ENCODE results near the gene ASB8. TPM values are rescaled to one million over a fixed set of nuclear protein-coding genes. Genes with fewer than 3 reads are reported as not detected.
A peak's percentile ranks its signal among the peaks of the same experiment; 100 is the strongest.

Gene ASB8
- polyA plus RNA-seq, 1 donor, result 30.6 TPM

DNA sequence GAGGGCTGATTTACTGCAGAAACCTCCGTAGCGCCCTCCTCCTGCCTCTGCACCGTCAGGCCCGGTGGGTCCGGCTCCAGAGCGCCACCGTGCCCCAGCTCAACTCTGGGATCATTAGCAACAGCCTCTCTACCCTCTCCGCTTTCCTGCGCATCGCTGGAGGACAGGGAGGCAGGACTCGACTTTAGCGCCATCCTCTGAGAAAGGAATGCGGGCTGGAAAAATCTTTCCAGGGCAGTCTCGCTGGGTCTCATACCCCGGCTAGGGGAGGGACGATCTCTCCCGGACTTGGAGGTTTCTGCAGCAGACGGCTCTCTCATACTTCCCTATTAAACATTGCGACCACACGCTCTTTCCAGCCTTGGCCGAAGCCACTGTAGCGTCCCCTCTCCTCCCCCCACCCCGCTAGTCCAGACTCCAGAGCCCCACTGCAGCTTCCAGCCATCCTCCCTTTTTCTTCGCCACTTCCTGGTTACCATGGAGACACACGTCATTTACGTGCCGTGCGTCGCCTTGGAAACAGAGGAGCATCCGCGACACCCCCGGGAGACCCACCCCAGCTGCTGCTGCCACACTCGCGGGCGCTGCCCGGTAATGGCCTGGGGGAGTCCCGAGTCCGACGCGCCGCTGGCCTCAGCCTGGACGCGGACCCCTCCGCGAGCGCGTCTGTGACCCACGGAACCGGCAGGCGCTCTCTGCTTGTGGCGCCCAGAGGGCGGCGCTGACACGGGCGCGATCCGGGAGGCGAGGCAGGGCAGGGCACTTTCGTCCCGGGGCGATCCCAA, 26.0 kb upstream of the ASB8 start, which contains the start of gene CCDC184:
Gene CCDC184 (plus strand): TSS at position 554 of the 785 bp plus-strand sequence. CDS start 479 bp downstream, outside the sequence.
- H3K27me3 ChIP-seq (ENCODE audit: control insufficient read depth, insufficient read depth, low read length), result peaks cover 81% of the 10 kb centered on the region

DNA sequence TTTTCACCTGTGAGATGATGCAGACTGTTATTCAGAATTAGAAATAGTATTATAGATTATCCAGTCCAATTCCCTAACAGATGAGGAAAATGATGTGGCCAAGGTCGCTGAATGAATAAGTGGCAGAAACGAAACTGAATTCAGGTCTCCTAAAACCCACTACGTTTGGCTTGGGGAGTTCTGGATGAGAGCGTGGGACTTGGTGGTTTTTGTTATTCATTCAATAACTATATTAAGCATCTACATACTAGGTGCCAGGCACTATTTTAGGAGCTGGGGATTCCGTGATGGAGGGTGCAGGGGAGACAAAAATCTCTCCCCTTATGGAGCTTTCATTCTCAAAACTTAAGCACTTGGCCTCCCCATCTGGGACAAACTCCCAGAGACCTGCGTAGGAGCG, 25.3 kb upstream of the ASB8 start:
- Histone ChIP-seq H3K27me3 (ENCODE audit: control insufficient read depth, insufficient read depth, low read length) (peaks cover 82% of the 10 kb centered on the region), H3K36me3 (ENCODE audit: control insufficient read depth, insufficient read depth, low read length) (no peaks in the 10 kb centered on the region), H3K9me3 (ENCODE audit: control insufficient read depth, low read depth, low read length) (no peaks in the 10 kb centered on the region), H3K27ac (ENCODE audit: low read length) (no peak overlapping the region), H3K4me1 (ENCODE audit: control insufficient read depth, insufficient read depth, low read length) (peaks cover 17% of the 10 kb centered on the region), H3K4me3 (ENCODE audit: low read length) (peak overlapping the region; percentile 44)
- 80% methylated on average over 1 of the region's 7 CpGs for WGBS (ENCODE audit: insufficient coverage, low lambda C conversion rate)
- DNase-seq, result no peak

More for the DNA sequence above, 26.0 kb upstream of the ASB8 start, which contains the start of gene CCDC184:
- Histone ChIP-seq H3K4me1 (ENCODE audit: control insufficient read depth, insufficient read depth, low read length) (peaks cover 17% of the 10 kb centered on the region), H3K36me3 (ENCODE audit: control insufficient read depth, insufficient read depth, low read length) (no peaks in the 10 kb centered on the region), H3K27ac (ENCODE audit: low read length) (no peak within 1 kb of the TSS), H3K9me3 (ENCODE audit: control insufficient read depth, low read depth, low read length) (no peaks in the 10 kb centered on the region), H3K4me3 (ENCODE audit: low read length) (peak within 1 kb of the TSS; percentile 44)
- DNase-seq, result peak; percentile 49 to 76
- WGBS (ENCODE audit: insufficient coverage, low lambda C conversion rate), result no CpG with 5 or more reads among the region's 61 CpGs

DNA sequence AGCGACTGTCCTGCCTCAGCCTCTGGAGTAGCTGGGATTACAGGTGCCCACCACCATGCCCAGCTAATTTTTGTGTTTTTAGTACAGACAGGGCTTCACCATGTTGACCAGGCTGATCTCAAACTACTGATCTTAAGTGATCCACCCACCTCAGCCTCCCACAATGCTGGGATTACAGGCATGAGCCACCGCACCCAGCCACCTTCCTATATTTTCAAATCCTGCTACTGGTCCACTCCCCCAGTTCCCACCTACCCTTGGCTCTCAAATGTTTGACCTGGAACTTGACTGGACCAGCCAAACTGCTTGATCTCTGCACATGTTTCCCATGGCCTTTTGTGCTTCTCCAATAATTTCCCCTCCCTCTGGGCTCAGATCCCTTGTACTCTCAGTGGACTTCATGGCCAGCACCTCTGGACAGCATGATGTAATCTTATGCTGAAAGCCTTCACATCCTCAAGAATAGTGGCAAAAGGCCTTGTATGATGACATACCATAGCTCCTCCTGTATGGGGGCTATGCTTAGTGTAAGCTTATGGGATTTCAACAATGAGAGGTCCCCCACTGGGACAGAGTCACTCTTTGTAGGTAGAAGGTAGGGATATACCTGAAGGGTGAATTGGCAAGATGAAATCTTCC, 23.7 kb upstream of the ASB8 start:
- DNase-seq, result no peak
- H3K27me3 ChIP-seq (ENCODE audit: control insufficient read depth, insufficient read depth, low read length), result peaks cover 74% of the 10 kb centered on the region
- WGBS (ENCODE audit: insufficient coverage, low lambda C conversion rate), result 67% methylated on average over 1 of the region's 2 CpGs

DNA sequence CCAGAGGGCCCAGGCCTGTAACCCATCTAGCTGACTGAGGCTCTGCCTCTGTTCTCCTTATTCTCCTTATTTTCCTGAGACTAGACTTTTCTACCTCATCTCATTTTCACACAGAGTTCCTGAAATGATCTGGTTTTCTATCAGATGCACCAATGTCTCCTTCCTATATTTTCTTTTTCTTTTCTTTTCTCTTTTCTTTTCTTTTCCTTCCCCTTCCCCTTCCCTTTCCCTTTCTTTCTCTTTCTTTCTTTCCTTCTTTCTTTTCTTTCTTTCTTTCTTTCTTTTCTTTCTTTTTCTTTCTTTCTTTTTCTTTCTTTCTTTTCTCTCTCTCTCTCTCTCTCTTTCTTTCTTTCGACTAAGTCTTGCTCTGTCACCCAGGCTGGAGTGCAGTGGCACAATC, 23.1 kb upstream of the ASB8 start:
- peaks cover 69% of the 10 kb centered on the region for H3K27me3 ChIP-seq (ENCODE audit: control insufficient read depth, insufficient read depth, low read length)

More for the DNA sequence above, 23.7 kb upstream of the ASB8 start:
- Histone ChIP-seq H3K9me3 (ENCODE audit: control insufficient read depth, low read depth, low read length) (no peaks in the 10 kb centered on the region), H3K36me3 (ENCODE audit: control insufficient read depth, insufficient read depth, low read length) (no peaks in the 10 kb centered on the region), H3K27ac (ENCODE audit: low read length) (no peak overlapping the region), H3K4me3 (ENCODE audit: low read length) (no peak overlapping the region), H3K4me1 (ENCODE audit: control insufficient read depth, insufficient read depth, low read length) (peaks cover 17% of the 10 kb centered on the region)

DNA sequence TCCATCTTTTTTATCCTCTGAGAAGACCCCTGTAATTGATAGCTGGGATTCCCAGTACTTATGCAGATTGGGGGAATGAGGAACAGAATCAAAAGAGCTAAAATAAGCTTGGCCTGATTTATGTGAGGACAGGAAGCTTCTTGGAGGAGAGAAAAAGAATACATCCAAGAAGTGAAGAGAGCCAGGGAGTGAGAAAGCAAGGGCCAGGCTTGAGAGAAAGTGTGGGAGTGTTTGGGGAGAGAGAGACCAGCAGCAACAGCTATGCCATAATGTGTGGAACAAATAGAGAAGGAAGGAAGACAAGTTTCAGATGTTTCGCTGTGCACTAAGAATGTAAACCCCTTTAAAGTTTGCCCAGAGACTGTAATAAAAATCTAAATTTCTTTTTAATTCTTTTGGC, 22.2 kb upstream of the ASB8 start:
- Histone ChIP-seq H3K27ac (ENCODE audit: low read length) (no peak overlapping the region), H3K36me3 (ENCODE audit: control insufficient read depth, insufficient read depth, low read length) (no peaks in the 10 kb centered on the region), H3K9me3 (ENCODE audit: control insufficient read depth, low read depth, low read length) (no peaks in the 10 kb centered on the region), H3K4me3 (ENCODE audit: low read length) (no peak overlapping the region), H3K27me3 (ENCODE audit: control insufficient read depth, insufficient read depth, low read length) (peaks cover 59% of the 10 kb centered on the region), H3K4me1 (ENCODE audit: control insufficient read depth, insufficient read depth, low read length) (peaks cover 15% of the 10 kb centered on the region)
- 100% methylated on average over 1 of the region's 1 CpG for WGBS (ENCODE audit: insufficient coverage, low lambda C conversion rate)
- no peak for DNase-seq

More for the DNA sequence above, 23.1 kb upstream of the ASB8 start:
- no peak overlapping the region for H3K27ac ChIP-seq (ENCODE audit: low read length)
- peaks cover 17% of the 10 kb centered on the region for H3K4me1 ChIP-seq (ENCODE audit: control insufficient read depth, insufficient read depth, low read length)
- 80% methylated on average over 1 of the region's 1 CpG for WGBS (ENCODE audit: insufficient coverage, low lambda C conversion rate)
- H3K36me3 ChIP-seq (ENCODE audit: control insufficient read depth, insufficient read depth, low read length), result no peaks in the 10 kb centered on the region
- H3K4me3 ChIP-seq (ENCODE audit: low read length), result no peak overlapping the region
- DNase-seq, result no peak
- H3K9me3 ChIP-seq (ENCODE audit: control insufficient read depth, low read depth, low read length), result no peaks in the 10 kb centered on the region

DNA sequence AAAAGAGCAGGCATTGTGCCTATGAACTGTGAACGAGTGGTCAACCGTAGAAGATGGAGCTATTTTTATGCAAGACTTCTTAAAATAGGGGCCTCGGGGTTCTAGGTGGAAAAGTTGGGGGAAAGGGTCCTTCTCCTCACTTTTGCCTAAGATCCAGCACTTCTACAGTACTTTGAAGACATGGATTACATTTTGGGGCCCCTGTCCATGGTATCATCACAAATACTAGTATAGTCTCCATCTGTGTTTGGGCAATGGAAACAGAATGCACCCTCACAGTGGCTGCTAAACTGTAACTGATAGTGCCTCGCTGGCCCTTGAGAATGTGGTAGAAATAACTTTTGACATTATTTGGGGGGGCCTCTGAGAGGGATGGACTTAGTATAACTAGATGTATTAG, 20.7 kb upstream of the ASB8 start:
- Histone ChIP-seq H3K4me1 (ENCODE audit: control insufficient read depth, insufficient read depth, low read length) (peaks cover 5% of the 10 kb centered on the region), H3K9me3 (ENCODE audit: control insufficient read depth, low read depth, low read length) (no peaks in the 10 kb centered on the region), H3K4me3 (ENCODE audit: low read length) (no peak overlapping the region), H3K36me3 (ENCODE audit: control insufficient read depth, insufficient read depth, low read length) (no peaks in the 10 kb centered on the region), H3K27ac (ENCODE audit: low read length) (no peak overlapping the region), H3K27me3 (ENCODE audit: control insufficient read depth, insufficient read depth, low read length) (peaks cover 45% of the 10 kb centered on the region)
- no peak for DNase-seq
- 75% methylated on average over 3 of the region's 4 CpGs for WGBS (ENCODE audit: insufficient coverage, low lambda C conversion rate)

DNA sequence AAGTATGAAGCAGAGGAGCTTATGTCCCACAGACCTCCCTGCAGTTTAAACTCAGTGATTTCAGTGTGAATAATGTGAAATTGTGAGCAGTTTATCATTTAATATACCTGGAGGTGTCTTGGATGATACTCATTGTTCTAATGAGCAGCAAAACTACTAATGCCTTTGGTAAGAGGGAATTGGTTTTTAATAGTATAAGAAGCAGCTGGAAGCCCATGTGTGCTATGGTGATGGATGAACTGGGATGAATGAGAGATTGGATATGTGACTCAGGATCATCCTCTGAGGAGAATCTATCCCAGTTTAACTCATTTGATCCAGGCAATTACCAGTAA, 19.1 kb upstream of the ASB8 start:
- no peak for DNase-seq
- H3K27ac ChIP-seq (ENCODE audit: low read length), result no peak overlapping the region

DNA sequence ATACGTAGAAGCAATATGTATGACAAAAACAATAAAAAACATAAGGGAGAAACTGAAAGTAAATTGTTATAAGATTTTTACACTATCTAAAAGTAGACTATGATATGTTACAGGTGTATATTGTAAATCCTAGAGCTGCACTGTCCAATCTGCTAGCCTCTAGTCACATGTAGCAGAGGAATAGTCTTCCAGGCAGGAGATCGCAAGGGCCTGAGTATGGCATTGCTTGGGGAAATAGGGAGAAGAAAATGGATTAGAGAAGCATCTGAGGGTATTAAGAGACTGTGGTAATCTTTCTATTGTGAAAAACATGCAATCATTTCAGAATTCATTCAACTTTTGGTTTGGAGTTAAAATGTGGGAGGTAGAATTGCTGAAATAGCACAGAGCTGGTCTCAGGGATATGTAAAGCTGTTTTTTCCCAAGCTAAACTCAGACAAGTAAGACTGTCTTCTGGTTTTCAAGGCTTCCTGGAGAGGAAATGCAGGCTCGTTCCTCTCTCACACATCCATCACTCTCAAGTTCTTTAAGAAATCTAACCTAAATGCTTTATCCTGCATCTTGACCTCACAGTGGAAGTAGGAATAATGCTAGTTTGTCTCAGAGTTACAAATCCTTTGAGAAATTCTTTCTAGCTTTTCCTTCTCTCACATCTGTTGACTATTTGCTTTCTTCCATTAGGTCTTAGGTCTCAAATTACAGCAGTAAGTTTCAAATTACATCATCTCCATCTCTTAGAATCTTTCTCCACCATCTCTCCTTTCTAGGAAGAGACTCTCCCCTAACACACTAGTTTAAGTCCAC, 18.5 kb upstream of the ASB8 start:
- Histone ChIP-seq H3K27ac (ENCODE audit: low read length) (no peak overlapping the region), H3K4me1 (ENCODE audit: control insufficient read depth, insufficient read depth, low read length) (no peaks in the 10 kb centered on the region), H3K9me3 (ENCODE audit: control insufficient read depth, low read depth, low read length) (no peaks in the 10 kb centered on the region), H3K27me3 (ENCODE audit: control insufficient read depth, insufficient read depth, low read length) (peaks cover 25% of the 10 kb centered on the region), H3K4me3 (ENCODE audit: low read length) (no peak overlapping the region), H3K36me3 (ENCODE audit: control insufficient read depth, insufficient read depth, low read length) (no peaks in the 10 kb centered on the region)
- WGBS (ENCODE audit: insufficient coverage, low lambda C conversion rate), result 86% methylated on average over 1 of the region's 3 CpGs
- DNase-seq, result no peak

More for the DNA sequence above, 19.1 kb upstream of the ASB8 start:
- Histone ChIP-seq H3K36me3 (ENCODE audit: control insufficient read depth, insufficient read depth, low read length) (no peaks in the 10 kb centered on the region), H3K9me3 (ENCODE audit: control insufficient read depth, low read depth, low read length) (no peaks in the 10 kb centered on the region), H3K4me3 (ENCODE audit: low read length) (no peak overlapping the region), H3K4me1 (ENCODE audit: control insufficient read depth, insufficient read depth, low read length) (no peaks in the 10 kb centered on the region), H3K27me3 (ENCODE audit: control insufficient read depth, insufficient read depth, low read length) (peaks cover 31% of the 10 kb centered on the region)

DNA sequence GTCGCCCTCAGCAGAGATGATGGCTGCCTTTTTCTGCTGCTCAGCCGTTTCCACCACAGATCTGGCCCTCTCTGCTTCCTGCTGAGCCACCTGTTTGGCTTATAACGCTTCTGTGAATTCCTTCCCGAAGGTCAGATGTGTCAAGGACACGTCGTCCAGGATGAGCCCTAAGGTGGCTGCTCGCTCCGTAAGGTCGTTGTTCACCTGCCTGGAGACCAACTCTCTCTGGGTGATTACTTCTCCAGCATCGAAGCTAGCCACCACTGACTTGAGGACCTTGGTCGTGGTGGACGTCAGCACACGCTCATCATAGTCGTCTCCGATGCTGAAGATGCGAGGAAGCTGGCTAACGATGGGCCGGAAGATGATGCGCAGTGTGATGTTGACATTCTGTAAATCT, 11.7 kb upstream of the ASB8 start:
- Histone ChIP-seq H3K9me3 (ENCODE audit: control insufficient read depth, low read depth, low read length) (peaks cover 6% of the 10 kb centered on the region), H3K27ac (ENCODE audit: low read length) (no peak overlapping the region), H3K27me3 (ENCODE audit: control insufficient read depth, insufficient read depth, low read length) (no peaks in the 10 kb centered on the region), H3K36me3 (ENCODE audit: control insufficient read depth, insufficient read depth, low read length) (no peaks in the 10 kb centered on the region), H3K4me1 (ENCODE audit: control insufficient read depth, insufficient read depth, low read length) (no peaks in the 10 kb centered on the region), H3K4me3 (ENCODE audit: low read length) (no peak overlapping the region)
- no peak for DNase-seq
- WGBS (ENCODE audit: insufficient coverage, low lambda C conversion rate), result no CpG with 5 or more reads among the region's 19 CpGs

All from large intestine (tissue), 3 donors.